ENCODE data around the gene HERC3.

DNA sequence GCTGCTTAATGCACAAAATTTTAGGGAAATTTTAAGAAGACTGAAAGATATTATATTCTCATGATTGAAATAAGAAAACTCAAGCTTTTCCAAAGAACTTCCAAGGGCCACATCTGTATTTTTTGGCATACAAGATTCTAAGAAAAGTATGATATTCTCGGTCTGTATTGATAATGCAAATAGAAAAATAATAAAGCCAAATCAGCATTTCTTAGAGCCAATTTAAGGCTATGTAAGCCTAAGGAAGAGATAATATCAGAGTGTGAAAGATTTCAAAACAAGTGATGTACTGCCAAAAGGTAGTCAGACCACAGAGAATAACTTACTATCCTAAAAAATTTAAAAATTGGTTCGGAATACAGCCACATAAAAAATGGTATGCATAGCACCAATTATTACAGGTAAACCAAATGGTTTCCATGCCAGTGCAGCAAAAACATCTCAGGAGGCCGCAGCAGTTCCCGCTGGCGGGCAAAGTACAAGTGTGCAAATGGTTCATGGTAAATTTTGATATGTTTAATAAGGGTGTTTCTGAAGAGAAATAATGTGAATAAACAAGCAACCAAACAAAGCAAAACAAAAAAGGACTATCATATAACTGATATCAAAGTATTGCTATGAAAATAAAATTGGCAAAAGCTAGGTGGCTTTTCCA is 140.6 kb downstream of the HERC3 start:
- TF ChIP-seq CTCF (IDR thresholded peaks at IDR 0.05; ENCODE audit: low read depth, low read length, missing input control) (no peak), NR2F2 (IDR thresholded peaks at IDR 0.05) (no peak)

Measured in liver (tissue), 3 donors.